NCI-H1436 (cell line): Measurements from ENCODE around the gene GPR157.
"Not testable (repeated sequence)": the region's sequence is repeated elsewhere in the genome, so short reads cannot be mapped to it uniquely, and the experiment has no call there.

Experiments
- DNase-seq: peaks from one replicate; lab custom pipeline; 2025; lab: John Stamatoyannopoulos, UW

GPR157 gene

GRCh38 chr1:9115351-9116205 lies 13.3 kb downstream of the GPR157 start:
- DNase-seq, result no peak

- no peak for DNase-seq
Observed at GRCh38 chr1:9112961-9113880, 15.7 kb downstream of the GPR157 start.

GRCh38 chr1:9111957-9112356 lies 16.9 kb downstream of the GPR157 start:
- no peak for DNase-seq

GRCh38 chr1:9111357-9111691 lies 17.6 kb downstream of the GPR157 start:
- no peak for DNase-seq

- DNase-seq, result peak; percentile 71
Observed at GRCh38 chr1:9110669-9111356, 18.1 kb downstream of the GPR157 start.

- no peak for DNase-seq
Observed at GRCh38 chr1:9108056-9108665, 20.7 kb downstream of the GPR157 start.

GRCh38 chr1:9107136-9107535 lies 21.8 kb downstream of the GPR157 start:
- DNase-seq, result no peak

GRCh38 chr1:9106286-9106685 lies 22.6 kb downstream of the GPR157 start:
- DNase-seq, result no peak

- DNase-seq, result no peak
Observed at GRCh38 chr1:9105336-9105867, 23.5 kb downstream of the GPR157 start.

- DNase-seq, result no peak
Observed at GRCh38 chr1:9101510-9102146, 27.3 kb downstream of the GPR157 start.

GRCh38 chr1:9100471-9101043 lies 28.3 kb downstream of the GPR157 start:
- no peak for DNase-seq

GRCh38 chr1:9099555-9099954 lies 29.3 kb downstream of the GPR157 start:
- no peak for DNase-seq

GRCh38 chr1:9097947-9098705 lies 30.8 kb downstream of the GPR157 start:
- no peak for DNase-seq

GRCh38 chr1:9095818-9096217 lies 33.1 kb downstream of the GPR157 start:
- no peak for DNase-seq

- not testable (repeated sequence) for DNase-seq
Observed at GRCh38 chr1:9093996-9094595, 34.8 kb downstream of the GPR157 start.

- DNase-seq, result no peak
Observed at GRCh38 chr1:9093581-9093980, 35.3 kb downstream of the GPR157 start.

GRCh38 chr1:9093091-9093490 lies 35.8 kb downstream of the GPR157 start:
- DNase-seq, result no peak

GRCh38 chr1:9088807-9089206 lies 40.1 kb downstream of the GPR157 start:
- DNase-seq, result no peak

- no peak for DNase-seq
Observed at GRCh38 chr1:9087411-9088125, 41.3 kb downstream of the GPR157 start.
